ENCODE data around the gene KCNJ16.

Gene KCNJ16

DNA sequence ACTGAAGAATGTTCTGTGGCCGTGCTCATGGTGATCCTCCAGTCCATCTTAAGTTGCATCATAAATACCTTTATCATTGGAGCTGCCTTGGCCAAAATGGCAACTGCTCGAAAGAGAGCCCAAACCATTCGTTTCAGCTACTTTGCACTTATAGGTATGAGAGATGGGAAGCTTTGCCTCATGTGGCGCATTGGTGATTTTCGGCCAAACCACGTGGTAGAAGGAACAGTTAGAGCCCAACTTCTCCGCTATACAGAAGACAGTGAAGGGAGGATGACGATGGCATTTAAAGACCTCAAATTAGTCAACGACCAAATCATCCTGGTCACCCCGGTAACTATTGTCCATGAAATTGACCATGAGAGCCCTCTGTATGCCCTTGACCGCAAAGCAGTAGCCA is 57.5 kb downstream of the KCNJ16 start:
- DNase-seq = no peak

DNA sequence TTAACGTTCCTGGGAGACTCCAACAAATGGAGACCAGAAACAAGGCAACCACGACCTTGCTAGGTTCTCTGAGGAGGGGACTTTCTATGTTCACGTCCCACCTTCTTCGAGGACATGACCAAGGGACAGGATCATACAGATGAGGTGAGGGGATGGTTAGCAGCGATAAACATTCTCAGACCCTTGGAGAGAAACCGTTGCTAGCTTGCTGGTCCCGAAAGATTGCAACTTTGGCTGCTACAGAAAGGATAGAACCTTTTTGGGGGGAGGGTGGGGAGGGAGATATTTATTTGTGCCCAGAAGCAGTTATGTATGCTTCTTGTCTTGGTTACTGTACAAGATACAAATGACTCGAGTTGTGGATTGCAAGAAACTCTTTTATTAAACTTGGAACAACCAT is 59.0 kb downstream of the KCNJ16 start:
- DNase-seq = no peak

DNA sequence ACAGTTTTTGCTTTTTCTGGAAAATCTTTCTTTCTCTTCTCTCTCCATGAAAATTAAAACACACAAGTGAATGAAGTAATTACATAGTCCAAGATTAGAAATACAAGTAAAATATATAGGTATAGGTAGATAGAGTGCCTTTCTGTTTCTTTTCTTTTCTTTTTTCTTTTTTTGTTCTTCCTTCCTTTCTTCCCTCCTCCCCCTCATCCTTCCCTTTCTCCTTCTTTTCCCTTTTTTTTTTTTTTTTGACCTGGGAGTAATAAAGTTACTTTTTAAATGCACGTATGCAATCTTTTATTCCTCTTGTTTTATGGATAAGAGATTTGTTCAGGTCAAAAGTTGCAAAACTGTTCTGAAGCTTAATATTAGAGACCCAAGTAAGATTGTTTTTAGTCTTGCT is 59.8 kb downstream of the KCNJ16 start:
- no peak for DNase-seq

DNA sequence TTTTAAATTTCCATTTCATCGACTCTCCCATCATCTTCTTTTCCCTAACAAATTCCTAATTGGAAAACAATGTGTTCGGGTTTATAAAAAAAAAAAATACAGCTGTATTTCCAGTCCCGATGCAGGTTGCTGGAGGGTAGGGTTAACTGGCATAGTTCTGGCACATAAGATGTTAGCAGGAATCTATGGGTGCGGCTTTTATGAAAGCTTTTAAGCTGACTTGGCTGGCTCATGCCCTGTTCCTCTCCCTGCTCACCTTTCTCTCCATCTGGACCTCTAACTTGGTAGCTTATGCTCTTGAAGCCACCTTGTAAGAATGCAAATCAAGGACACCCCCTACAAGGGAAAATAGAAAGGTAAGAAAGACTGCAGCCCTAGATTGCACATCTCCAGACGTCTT is 61.1 kb downstream of the KCNJ16 start:
- no peak for DNase-seq

DNA sequence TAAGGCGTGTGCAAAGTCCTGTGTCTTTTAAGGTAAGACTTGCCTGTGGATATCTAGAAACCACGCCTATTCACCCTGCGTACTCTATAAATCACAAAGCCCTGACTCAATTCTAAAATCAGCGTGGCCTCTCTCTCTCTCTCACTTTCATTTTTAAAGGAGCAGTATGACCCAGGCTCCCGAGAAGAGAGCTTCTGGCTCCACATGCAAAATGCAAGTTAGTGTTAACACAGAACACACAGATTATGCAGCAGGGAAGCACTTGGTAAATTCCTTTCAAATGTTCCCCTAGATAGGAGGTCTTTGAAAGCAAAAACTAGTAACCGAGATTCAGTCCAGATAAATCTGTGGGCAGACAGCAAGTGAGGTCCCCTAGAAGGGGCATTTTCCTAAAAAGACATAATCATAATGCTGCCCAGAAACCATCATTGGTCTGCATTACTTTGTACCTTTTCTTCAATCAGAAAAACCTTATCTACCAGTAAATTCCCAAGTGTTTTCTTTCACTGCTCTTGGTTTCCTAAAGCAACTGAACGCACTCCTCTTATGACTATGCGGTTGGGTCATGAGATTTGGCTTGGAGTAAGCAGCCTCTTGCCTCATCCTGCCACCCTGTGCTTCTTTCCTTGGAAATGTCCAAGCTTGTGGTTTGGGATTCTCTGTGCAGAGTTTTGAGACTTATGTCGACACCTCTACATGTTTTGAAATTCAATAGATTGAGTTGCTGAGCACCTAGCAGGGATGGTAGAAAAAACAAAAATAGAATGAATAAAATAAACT is 62.6 kb downstream of the KCNJ16 start:
- DNase-seq = no peak

DNA sequence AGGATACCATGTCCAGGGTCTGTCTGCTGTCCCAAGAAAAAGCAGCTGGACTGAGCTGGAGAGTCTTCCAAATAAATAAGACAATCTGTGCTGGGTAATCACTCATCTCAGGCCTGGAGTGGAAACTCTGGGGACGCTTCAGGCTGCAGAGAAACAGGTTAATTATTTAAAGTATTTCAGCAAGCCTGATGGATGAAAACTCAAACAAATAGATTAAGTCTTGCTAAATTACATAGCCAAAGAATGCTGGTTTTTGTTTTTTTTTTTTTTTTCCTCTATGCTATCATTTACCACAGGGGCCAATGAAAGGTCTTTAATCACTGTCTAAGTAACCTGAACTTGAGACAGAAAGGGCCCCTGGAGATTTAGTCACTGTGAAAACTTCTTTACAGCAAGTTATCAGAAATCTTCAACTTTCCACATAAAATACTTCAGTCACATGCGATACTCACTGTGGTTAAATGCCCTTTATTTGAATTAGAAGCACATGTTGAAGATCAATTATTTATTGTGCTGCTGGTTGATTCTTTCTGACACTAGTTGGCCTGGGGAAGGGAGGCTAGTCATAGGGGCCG is 63.4 kb downstream of the KCNJ16 start:
- DNase-seq = no peak

DNA sequence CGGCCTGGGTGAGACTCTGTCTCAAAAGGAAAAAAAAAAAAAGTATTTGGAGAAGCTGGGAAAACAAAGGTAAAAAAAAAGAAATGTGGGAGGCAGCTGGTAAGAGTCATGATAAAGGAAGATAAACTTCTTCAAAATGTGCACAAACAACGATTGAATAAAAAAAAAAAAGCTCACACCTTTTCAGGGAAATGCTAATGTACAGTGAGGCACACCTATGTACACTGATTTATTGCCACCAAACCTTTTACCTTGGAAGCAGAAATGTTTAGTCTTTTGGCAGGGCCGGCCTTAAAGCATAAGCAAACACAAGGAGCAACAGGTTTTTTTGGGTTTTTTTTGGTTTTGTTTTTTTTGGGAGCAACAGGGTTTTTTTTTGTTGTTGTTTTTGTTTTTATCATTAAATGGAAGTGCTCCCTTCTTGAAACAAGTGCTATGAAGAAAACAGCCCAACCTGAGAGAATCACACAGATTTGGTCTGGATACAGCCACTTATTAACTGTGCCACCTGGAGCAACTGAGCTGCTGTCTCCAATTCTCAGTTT is 64.5 kb downstream of the KCNJ16 start:
- no peak for DNase-seq

DNA sequence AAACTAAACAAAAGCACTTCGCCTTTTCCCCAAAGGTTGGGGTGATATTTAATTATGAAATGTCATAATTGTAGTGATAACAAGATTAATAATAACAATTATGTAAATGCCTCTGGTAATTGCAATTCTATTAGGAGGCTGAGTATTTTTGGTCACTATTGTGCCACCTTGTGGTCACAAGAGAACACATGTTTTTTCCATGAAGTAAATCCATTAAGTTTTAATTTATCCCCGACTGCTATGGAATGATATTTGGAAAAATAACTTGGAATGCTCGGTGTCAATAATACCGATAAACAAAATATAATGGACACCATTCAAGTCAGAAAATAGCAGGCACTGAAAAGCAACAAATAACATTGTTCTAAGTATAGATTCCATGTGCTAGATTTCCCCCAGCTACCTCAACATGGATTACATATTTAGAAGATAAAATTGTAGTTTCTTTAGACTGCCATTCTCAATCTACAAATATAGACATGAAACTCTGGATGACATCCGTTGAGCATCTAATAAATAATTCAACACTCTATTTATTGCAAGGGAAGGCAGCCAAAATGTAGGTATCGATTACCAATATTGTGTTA is 69.3 kb downstream of the KCNJ16 start:
- no peak for DNase-seq

DNA sequence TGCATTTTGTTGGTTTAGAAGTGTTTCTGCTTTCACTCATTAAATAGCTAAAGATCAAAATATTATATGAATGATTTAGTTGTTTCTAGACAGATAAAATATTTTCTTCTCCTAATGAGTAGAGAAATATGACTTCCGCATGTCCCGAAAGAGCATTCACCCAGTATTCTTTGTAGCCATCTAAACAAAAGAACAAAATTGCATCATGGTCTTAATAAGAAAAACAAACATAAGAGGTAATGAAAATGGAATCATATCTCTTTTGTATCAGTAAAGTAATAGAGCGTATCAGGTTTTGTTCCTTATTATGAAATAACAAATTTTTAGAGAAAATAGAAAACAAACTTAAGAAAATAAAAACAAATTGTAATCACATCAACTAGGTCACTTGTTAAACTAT is 78.2 kb downstream of the KCNJ16 start:
- DNase-seq = no peak

DNA sequence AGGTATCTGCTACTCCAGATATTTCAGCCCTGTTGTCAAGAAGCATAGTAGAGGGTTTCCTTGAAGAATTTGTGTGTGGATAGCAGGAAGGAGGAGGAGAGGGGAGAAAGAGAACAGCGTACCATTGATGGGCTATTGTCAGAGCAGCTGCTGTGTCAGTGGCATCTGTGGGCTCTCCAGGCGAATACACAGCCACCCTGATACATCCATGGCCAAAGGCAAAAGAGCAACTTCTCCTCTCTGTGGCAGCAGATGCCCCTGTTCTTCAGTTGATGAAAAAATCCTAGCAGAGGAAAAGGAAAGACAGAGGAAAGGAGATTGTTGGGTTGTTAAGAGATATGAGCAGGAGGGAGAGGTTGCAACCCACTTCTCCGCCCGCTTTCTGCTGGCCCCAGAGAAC is 82.1 kb downstream of the KCNJ16 start:
- DNase-seq = no peak

DNA sequence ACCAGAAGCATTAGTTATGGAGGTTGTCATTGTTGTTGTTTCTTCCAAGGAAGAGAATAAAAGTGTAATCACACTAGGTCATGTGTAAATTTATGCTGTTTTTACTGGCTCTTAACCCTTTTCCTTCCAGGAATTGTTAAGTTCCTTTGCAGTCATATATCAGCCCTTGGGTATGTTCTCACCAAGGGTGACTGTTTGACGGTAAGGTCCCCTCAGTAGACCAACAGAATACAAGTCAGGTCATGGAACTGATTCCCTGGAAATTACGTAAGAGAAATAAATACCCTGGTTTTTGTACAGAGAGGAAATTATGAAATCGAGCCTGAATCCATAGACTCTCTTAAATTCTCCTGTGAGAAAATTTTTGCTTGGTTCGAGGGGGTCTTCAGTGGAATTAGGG is 83.2 kb downstream of the KCNJ16 start:
- no peak for DNase-seq

DNA sequence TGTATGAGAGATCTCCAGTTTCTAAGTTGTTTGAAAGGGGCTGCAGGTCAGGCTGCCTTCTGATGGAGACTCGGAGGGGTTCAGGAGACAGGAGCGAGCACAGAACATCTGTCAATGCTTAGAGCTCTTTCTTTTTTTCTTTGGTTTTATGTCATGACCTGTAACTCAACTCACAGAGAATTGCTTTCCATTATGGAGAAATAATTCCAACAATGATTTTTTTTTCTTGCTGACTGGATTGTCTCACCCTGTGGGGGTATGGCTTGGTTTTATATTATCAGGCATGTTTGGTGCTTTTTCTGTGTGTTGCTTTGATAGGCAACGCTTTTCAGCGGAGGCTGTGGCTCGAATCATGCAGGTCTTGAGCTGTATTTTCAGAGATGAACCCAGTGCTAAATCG is 83.6 kb downstream of the KCNJ16 start:
- no peak for DNase-seq

DNA sequence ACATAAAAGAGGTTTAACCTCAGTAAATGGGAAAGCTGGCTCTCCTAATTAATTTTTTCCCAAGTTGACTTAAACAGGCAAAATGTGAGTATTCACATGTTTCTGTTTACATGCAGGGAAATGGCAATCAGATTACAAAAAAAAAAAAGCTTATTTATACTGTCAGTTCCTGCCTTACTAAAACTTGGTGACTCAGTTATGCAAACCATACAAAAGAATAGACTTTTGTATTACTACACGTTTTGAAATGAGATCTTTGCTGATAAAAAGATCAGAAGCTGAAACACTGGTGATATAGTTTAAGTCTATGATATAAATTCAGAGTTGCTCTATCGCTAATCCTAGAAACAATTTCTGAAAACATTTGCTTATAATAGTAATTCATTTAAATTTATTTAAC is 85.0 kb downstream of the KCNJ16 start:
- DNase-seq = no peak

DNA sequence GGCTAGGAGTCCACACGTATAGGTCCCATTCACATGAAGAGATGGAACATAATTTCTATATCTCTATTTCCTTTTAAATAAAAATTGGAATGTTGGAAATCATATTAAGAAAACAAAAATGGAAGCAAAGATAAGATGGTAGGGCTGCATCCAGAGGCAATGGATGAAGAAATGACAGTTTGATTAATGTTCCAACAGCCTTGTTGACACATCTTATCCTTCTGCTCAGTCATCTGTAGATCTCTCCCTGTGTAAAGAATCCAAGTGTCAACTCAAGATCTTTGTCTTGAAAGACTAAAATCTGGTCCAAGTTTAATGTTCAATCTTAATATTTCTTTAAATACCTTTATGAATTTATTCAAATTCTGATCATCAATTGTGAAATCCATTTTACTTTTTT is 86.5 kb downstream of the KCNJ16 start:
- no peak for DNase-seq

DNA sequence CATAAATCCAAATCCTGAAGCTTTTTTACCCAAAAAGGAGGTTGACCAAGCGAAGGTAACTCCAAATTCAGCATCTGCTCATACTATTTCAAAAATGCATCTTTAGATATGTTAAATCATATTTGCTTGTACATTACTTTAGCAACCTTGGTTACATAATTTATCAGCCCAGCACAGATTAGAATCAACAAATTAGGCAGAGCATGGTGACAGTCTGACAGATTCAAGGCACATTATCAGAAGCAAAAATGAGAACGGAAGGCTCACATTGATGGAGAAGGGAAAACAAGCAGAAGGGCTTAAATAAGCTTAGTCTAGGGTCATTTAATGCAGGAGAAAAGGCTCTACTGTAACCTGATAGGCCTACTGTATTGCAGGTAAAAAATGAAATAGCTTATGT is 90.4 kb downstream of the KCNJ16 start:
- no peak for DNase-seq

DNA sequence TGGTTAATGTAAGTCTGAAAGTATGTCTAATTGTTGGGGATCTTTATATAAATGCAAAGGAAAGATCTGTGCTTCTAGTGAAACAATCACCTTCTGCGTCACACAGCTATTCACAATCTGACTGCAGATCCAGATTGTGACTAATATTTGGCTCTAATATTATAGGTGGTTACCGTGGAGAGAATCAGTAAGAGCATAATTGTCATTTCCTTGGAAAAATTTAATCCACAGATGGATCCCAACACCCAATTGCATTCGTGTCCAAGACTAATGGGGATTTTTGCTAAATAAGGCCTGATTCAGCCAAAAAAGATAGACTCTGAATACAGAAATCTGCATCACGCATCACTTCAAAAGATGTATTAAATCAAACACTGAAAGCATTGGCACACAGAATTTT is 91.6 kb downstream of the KCNJ16 start:
- no peak for DNase-seq

DNA sequence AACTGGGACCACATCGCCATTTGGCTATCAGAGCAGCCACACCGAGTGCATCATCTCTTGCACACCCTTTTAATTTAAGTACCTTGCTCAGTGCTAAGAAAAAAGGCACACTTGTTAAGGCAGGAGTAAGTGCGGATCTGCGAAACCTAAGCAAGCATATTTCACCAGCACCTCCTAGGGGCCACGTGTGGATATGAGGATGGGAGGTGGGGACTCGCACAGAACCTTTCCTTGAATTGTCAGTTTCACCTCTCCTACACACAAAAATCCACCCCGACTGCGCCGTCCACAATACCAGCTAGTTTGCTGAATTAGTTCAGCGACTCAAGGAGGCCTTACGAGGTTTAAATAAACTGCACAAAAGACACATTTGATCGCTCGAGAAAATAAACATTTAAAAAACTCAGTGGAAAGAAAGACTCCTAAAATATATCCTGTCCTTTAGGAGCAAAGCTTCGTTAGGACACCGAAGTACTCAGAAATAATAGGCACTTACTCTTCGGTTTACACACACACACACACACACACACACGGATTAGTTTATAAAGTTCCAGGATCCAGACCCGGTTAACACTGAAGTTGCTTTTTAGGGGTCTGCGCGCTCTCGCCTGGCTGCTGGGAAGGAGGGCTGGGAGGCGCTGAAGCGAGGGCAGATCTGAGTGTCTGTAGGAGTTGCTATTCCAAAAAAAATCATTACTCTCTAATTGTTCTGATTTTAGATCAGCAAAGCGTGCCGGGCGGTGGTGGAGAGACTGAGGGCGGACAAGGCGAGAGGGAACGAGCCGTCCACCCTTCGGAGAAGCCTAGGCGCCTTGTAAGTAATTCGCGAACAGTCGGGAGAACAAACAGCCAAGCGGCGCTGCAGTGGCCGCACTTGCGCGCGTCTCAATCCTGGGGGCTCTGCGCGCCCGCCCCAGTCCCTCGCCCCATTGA is 93.3 kb downstream of the KCNJ16 start:
- DNase-seq = peak; percentile 31

DNA sequence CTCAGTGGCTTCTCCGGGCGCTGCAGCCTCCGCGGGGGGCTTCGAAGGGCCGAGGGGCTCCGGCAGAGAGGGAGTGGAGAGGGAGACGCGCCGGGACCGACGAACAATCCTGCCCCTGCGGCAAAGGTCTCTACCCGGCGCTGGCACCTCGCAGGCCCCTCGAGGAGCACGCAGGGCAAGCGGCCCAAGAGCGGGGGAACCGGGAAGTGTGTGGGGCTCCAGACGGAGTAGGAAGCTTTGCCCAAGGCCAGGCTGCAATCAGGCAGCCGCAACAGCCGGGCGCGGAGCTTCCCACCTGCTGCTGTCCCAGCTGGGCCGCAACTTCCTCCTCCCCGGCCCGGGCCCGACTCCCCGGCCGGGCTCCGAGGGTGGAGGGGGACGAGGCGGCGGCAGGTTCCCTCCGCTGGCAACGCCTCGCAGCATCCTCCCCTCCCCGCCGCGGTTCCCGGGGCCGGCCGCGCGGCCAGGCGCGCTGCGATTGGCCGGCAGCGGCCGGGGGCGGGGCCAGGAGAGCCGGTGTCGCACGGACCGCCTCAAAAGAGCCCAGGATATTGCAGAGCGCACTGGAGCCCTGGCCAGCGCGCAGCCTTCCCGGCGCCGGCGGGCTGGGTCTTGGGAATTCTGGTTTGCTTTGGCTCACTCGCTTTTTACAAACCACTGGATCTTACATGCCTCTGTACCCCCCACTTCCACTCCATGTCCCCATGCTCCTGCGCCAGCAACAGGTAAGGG is 94.1 kb downstream of the KCNJ16 start, which contains the start of gene KCNJ2:
KCNJ2 (plus strand) TSS at position 556 of the 732 bp plus-strand sequence. CDS start 5,508 bp downstream, outside the sequence.
- peak; percentile 63 for DNase-seq

DNA sequence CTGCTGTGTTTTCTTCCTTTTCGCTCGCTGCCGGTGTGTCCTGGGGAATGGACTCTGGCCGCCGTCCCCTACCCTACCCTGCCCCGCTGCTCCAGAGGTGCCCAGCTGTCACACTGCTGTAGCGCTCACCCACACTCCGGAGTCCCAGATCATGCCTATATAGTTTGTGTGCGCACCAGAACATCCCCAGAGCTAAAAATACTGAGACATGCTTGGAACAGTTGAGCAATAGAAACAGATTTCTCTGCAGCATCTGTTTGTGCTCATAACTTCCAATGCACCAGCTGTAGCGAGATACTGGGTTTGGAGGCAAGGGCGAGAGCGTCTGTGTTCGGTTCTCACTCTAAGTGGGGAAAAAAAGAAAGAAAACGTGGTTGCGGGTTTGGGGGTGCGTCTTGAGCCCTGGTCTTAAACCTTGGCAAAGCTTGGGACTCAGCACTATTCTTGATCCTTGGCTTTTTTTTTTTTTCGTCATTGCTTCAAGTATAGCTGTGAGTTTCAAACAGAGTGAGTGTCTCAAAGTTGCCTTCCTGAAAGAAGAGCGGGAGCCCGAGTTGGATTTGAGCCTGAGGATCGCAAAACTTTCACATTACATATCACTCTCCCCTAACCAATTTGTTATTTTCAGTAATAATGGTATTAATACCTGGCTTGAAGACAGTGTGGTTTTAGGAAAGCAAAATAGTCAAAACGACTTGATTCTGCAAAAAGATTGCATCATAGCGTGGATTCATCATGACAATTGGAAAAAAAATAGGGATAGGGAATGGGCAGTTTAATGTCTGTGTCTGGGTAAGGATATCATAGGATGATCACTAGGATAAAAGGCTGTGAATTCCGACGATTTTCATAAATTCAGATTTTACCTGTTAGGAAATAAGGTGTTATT is 94.9 kb downstream of the KCNJ16 start:
- peak; percentile 19 for DNase-seq

DNA sequence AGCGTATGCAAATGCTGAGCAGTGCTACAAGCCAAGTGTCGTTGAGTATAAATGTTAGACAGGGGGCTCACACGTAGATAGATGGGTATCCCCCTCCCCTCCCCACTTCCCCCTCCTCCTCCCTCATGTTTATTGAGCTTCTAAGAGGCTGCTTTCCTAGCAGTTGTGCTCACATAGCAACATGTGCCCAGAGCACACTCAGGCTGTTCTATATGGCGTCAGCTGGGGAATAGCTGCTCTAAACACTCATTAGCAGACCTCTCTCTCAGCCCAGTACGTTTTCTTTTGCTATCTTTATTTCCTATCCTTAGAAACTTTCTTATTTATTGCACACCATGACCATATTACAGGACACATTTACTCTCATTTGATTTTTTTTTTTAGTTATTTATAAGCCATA is 96.1 kb downstream of the KCNJ16 start:
- DNase-seq = no peak

DNA sequence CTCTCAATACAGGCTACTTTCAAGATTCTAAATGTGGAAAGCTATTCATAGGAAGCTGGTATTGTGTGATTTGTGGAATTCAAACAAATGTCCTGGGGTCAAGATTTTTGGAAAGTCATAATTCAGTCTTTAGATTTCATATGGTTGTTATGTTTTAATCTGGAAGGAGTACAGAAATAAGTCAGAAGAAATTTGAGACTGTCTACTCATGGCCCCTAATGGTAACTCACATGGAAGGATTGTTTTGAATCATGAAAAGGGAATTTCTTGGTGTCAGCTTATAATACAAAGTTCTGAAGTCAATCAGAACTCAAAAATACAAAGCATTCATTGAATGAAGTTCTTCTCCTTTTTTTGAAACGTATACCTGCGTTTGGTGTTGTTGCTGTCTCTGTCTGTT is 97.4 kb downstream of the KCNJ16 start:
- no peak for DNase-seq
